HepG2 (cell line): ENCODE data around the gene C15orf62. TPM values are rescaled to one million over a fixed set of nuclear protein-coding genes. Genes with fewer than 3 reads are reported as not detected.

Experiments
- AFF4 ChIP-seq: sonication (generic); formaldehyde crosslinking; IDR thresholded peaks from 2 replicates; pipeline ENCODE4 v1.4.0; 2020; ENCODE audit warnings: missing genetic modification reagents
- BCL6 ChIP-seq: IDR thresholded peaks from 2 replicates; pipeline ENCODE4 v1.6.1; 2016; ENCODE audit warnings: missing genetic modification reagents, missing compliant biosample characterization
- FOXO4 ChIP-seq: sonication (generic); formaldehyde crosslinking; conservative IDR thresholded peaks from 2 replicates; pipeline ENCODE4 v1.8.1; 2023; ENCODE audit warnings: missing genetic modification reagents
- GTF3A ChIP-seq: sonication (generic); formaldehyde crosslinking; conservative IDR thresholded peaks from 2 replicates; pipeline ENCODE4 v1.4.0; 2020; ENCODE audit warnings: mild to moderate bottlenecking, missing genetic modification reagents
- NR2C2 ChIP-seq: sonication (generic); formaldehyde crosslinking; IDR thresholded peaks from 2 replicates; pipeline ENCODE4 v1.4.0; 2020; ENCODE audit warnings: missing genetic modification reagents, mild to moderate bottlenecking, moderate library complexity, borderline replicate concordance
- POGK ChIP-seq: sonication (generic); formaldehyde crosslinking; conservative IDR thresholded peaks from 2 replicates; pipeline ENCODE4 v1.8.0; 2022; ENCODE audit warnings: mild to moderate bottlenecking, moderate library complexity, missing genetic modification reagents
- RFX5 ChIP-seq: IDR thresholded peaks from 2 replicates; pipeline ENCODE4 v1.6.1; 2011; ENCODE audit warnings: low read depth, low read length, improper control_type of control experiment
- TGIF2 ChIP-seq: IDR thresholded peaks from 2 replicates; pipeline ENCODE4 v1.6.1; 2016; ENCODE audit warnings: control low read depth, missing compliant biosample characterization
- TRIM24 ChIP-seq: sonication (generic); formaldehyde crosslinking; IDR thresholded peaks from 2 replicates; pipeline ENCODE4 v1.8.0; 2022; ENCODE audit warnings: mild to moderate bottlenecking, missing genetic modification reagents
- USF2 ChIP-seq, 2 experiments: sonication (generic) in 1 of 2; formaldehyde crosslinking in 1 of 2; IDR thresholded peaks; 2 replicates each; pipeline versions ENCODE4 v1.5.1 to v1.6.1; 2011 to 2020; ENCODE audit warnings: borderline replicate concordance in 1 of 2, low read depth in 1 of 2, low read length in 1 of 2, mild to moderate bottlenecking in 1 of 2, missing genetic modification reagents in 1 of 2, moderate library complexity in 1 of 2
- ZNF17 ChIP-seq: sonication (generic); formaldehyde crosslinking; IDR thresholded peaks from 2 replicates; pipeline ENCODE4 v1.5.0; 2020; ENCODE audit warnings: mild to moderate bottlenecking, missing genetic modification reagents
- ZNF230 ChIP-seq: sonication (generic); formaldehyde crosslinking; IDR thresholded peaks from 2 replicates; pipeline ENCODE4 v1.4.0; 2020; ENCODE audit warnings: mild to moderate bottlenecking, missing genetic modification reagents
- ZNF251 ChIP-seq: sonication (generic); formaldehyde crosslinking; IDR thresholded peaks from 2 replicates; pipeline ENCODE4 v1.9.0; 2021; ENCODE audit warnings: mild to moderate bottlenecking, missing genetic modification reagents
- ZNF513 ChIP-seq: sonication (generic); formaldehyde crosslinking; conservative IDR thresholded peaks from 2 replicates; pipeline ENCODE4 v1.5.0; 2020; ENCODE audit warnings: missing genetic modification reagents
- polyA plus RNA-seq, 8 experiments: library from polyadenylated mRNA; depleted of rRNA in 3 of 8; stranded (reverse) in 7 of 8; unstranded in 1 of 8; fragments of >200 nt; fragmentation: Illumina TruSeq in 4 of 8; extraction: Trizol in 4 of 8; gene quantifications; 2 replicates each; pipeline versions ENCODE4 v1.2.1 to v1.2.3, GENCODE V29; 2011 to 2016; ENCODE audit warnings: low read depth in 4 of 8, missing spikeins in 1 of 8, mixed read lengths in 1 of 8; ENCODE audit not compliant: insufficient read depth in 1 of 8
- total RNA-seq, 5 experiments: library from RNA; depleted of rRNA; stranded (reverse); fragments of >200 nt; fragmentation: Illumina TruSeq; extraction: Trizol; gene quantifications; 2 replicates each; pipeline ENCODE4 v1.2.3, GENCODE V29; 2016; ENCODE audit warnings: low read depth in 1 of 5

Gene C15orf62
- total and polyA plus RNA-seq, 2 of the 13 experiments (the other 11 are each of a cell fraction or from before 2014, with no cell fraction given): 0.51 to 1.1 TPM

- TF ChIP-seq AFF4 (CRISPR knock-in tag) (peak; percentile 52; the same call in 1 of the 2 replicates), ZNF513 (CRISPR knock-in tag) (no peak), RFX5 (peak; percentile 51), TGIF2 (no peak), ZNF17 (CRISPR knock-in tag) (peak; percentile 74; the same call in 1 of the 2 replicates), POGK (CRISPR knock-in tag) (peak; percentile 75; the same call in 1 of the 2 replicates), ZNF251 (CRISPR knock-in tag) (peak; percentile 35; the same call in 1 of the 2 replicates), TRIM24 (CRISPR knock-in tag) (no peak), NR2C2 (CRISPR knock-in tag) (peak; percentile 61; the same call in 1 of the 2 replicates), FOXO4 (CRISPR knock-in tag) (peak; percentile 93; the same call in 1 of the 2 replicates), ZNF230 (CRISPR knock-in tag) (no peak), USF2 (IDR thresholded peaks at IDR 0.05; ENCODE audit: low read depth, low read length) (no peak), USF2 (CRISPR knock-in tag; IDR thresholded peaks at IDR 0.05; ENCODE audit: borderline replicate concordance) (0 out of 2 replicates have a peak, but pooled peaks have one; percentile 22), BCL6 (no peak), GTF3A (CRISPR knock-in tag) (0 out of 2 replicates have a peak, but pooled peaks have one; percentile 43)
Measured at GRCh38 chr15:40763801-40764628, 5.8 kb upstream of the C15orf62 start, which contains the start of gene GCHFR (continued).
